HL-60 (cell line): ENCODE results near the gene ANKS1A.
"Not testable (repeated sequence)": the region's sequence is repeated elsewhere in the genome, so short reads cannot be mapped to it uniquely, and the experiment has no call there.

ENCODE experiments used
- CTCF ChIP-seq: IDR thresholded peaks from one replicate; pipeline ENCODE4 v1.5.1; 2011; ENCODE audit warnings: low read length, control low read depth, inconsistent platforms; ENCODE audit not compliant: insufficient read depth
- GABPA ChIP-seq: IDR thresholded peaks from 2 replicates; pipeline ENCODE4 v1.6.1; 2012; ENCODE audit warnings: low read depth
- POLR2AphosphoS5 ChIP-seq: IDR thresholded peaks from 2 replicates; pipeline ENCODE4 v1.6.1; 2012; ENCODE audit warnings: low read depth
- REST ChIP-seq: IDR thresholded peaks from 2 replicates; pipeline ENCODE4 v1.6.1; 2012; ENCODE audit warnings: low read depth; ENCODE audit not compliant: insufficient replicate concordance

- TF ChIP-seq CTCF, POLR2AphosphoS5, REST, GABPA: not testable (repeated sequence)
Measured at GRCh38 chr6:34998417-34998816, 109.4 kb downstream of the ANKS1A start.
